ENCODE data around the gene UBAC2.

DNA sequence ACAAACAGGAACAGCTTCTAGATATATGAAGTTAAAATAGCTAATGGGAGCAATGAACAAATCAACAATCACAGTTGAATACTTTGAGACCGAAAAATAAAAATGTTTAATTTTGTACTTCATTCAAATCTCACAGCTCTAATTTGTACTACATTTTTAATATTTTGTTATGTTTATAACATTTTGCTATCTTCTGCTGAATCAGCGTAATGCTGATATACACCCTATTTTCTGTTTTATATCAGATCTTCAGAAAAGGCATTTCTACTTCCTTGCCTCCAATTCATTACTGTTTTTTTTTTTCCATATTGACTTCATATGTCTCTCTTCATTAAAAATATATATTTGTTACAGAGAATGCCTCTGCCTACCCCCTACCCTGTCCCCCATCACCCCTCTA is 134.4 kb downstream of the UBAC2 start:
- TF ChIP-seq CTCF (IDR thresholded peaks at IDR 0.05) (no peak), POLR2A (IDR thresholded peaks at IDR 0.05) (no peak)

Data from heart left ventricle (tissue), 13 donors.